ENCODE measurements around the gene TRIO.

- no peak for TF ChIP-seq CTCF (IDR thresholded peaks at IDR 0.05; ENCODE audit: low read length)
- no peak for TF ChIP-seq EZH2phosphoT487 (IDR thresholded peaks at IDR 0.05; ENCODE audit: low read length)
- no peak for TF ChIP-seq EZH2 (optimal IDR thresholded peaks at IDR 0.05; ENCODE audit: low read depth, low read length)
Measured at GRCh38 chr5:14400611-14401010, 257.5 kb downstream of the TRIO start.
